HFF-Myc (cell line): ENCODE data around the gene GRAMD2A.

ENCODE experiments used
- DNase-seq: peaks from one replicate; pipeline ENCODE4 v3.0.0-alpha.2; 2011; ENCODE audit warnings: low read depth; ENCODE audit errors: extremely low read depth
- H3K4me3 ChIP-seq: replicated peaks from 2 replicates; pipeline ENCODE4 v1.5.1; 2011; ENCODE audit warnings: low read depth, mild to moderate bottlenecking, control low read depth, low read length
- TF ChIP-seq, protein P1 (sequence below): IDR thresholded peaks from 2 replicates; pipeline ENCODE4 v1.5.1; 2012; ENCODE audit warnings: mild to moderate bottlenecking, low read depth, low read length, control low read depth; ENCODE audit errors: missing control alignments

The GRAMD2A gene

GRCh38 chr15:72217216-72217615, 19.6 kb upstream of the GRAMD2A start:
- TF ChIP-seq, protein P1, sequence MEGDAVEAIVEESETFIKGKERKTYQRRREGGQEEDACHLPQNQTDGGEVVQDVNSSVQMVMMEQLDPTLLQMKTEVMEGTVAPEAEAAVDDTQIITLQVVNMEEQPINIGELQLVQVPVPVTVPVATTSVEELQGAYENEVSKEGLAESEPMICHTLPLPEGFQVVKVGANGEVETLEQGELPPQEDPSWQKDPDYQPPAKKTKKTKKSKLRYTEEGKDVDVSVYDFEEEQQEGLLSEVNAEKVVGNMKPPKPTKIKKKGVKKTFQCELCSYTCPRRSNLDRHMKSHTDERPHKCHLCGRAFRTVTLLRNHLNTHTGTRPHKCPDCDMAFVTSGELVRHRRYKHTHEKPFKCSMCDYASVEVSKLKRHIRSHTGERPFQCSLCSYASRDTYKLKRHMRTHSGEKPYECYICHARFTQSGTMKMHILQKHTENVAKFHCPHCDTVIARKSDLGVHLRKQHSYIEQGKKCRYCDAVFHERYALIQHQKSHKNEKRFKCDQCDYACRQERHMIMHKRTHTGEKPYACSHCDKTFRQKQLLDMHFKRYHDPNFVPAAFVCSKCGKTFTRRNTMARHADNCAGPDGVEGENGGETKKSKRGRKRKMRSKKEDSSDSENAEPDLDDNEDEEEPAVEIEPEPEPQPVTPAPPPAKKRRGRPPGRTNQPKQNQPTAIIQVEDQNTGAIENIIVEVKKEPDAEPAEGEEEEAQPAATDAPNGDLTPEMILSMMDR: no peak
- DNase-seq: no peak
- no peak overlapping the region for H3K4me3 ChIP-seq

GRCh38 chr15:72216079-72216478, 18.5 kb upstream of the GRAMD2A start:
- H3K4me3 ChIP-seq: no peak overlapping the region
- TF ChIP-seq, protein P1: no peak
- no peak for DNase-seq

- TF ChIP-seq, protein P1: no peak
- DNase-seq: no peak
Measured at GRCh38 chr15:72207558-72208085, 10.0 kb upstream of the GRAMD2A start.

GRCh38 chr15:72206677-72207000, 9.1 kb upstream of the GRAMD2A start:
- no peak overlapping the region for H3K4me3 ChIP-seq
- TF ChIP-seq, protein P1: no peak
- DNase-seq: no peak

More at GRCh38 chr15:72207558-72208085, 10.0 kb upstream of the GRAMD2A start:
- H3K4me3 ChIP-seq: no peak overlapping the region

DNA sequence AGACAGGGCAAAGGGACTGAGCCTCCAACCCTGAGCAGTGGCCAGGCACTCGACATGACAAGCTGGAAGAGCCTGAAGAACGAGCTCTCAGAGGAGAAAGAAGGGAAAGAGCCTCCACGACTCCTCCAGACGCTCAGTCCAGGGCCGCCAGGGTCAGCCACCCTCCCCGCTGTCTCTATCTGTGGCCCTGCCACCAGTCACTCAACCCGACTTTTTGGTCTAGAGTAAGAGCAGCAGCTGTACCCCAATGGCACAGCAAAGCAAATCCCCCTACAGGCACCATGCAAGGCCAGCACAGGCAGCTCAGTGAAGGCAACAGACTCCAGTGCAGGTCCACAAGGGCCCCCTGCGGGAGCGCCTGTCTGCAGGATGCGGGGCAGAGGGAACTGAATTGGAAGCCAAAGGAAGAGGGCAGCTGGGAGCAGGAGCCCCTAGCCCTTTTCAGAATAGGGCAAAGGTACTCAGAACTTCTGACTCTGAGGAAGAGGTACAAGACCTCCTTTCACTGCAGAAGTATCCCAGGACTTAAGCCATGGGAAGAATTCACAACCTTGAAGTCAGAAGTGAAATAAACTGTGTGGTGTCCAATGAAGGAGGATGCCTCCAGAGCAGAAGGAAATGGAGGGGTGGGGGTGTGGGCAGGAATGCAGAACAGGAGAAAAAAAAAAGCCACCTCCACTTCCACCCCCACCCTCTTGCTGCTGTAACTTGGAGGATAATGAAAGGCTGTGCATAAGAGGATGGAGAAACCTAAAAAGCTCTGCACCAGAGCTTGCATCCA, 8.5 kb upstream of the GRAMD2A start:
- TF ChIP-seq, protein P1: no peak
- no peak overlapping the region for H3K4me3 ChIP-seq
- DNase-seq: no peak

DNA sequence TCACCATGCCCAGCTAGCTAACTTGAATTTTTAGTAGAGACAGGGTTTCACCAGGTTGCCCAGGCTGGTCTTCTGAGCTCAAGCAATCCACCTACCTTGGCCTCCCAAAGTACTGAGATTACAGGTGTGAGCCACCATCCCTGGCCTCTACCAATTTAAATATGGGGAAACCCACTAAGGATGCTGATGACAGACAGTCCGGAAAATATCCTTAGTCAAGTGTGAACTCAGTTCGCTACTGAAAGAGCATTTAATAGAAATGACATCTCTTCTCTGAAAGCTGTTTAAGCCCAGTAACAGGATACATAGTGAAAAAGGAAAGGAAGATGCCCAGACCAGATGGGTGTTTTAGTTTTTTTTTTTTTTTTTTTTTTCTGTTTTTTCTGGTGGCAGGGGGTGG, 7.7 kb upstream of the GRAMD2A start:
- DNase-seq: no peak
- TF ChIP-seq, protein P1: no peak
- H3K4me3 ChIP-seq: no peak overlapping the region
